HG03520 (cell line): ENCODE data around the gene ERBB4.

Source experiments
- ATAC-seq: cut with Tn5 transposase; IDR thresholded peaks from one replicate; pipeline ENCODE4 v1.9.1; 2021; ENCODE audit warnings: mild to moderate bottlenecking, moderate library complexity; ENCODE audit not compliant: unreplicated experiment

The ERBB4 gene

GRCh38 chr2:211498551-211499205 lies 1039.9 kb downstream of the ERBB4 start:
- no peak for ATAC-seq

- no peak for ATAC-seq
Measured at GRCh38 chr2:211495339-211495738, 1043.3 kb downstream of the ERBB4 start.

- no peak for ATAC-seq
Measured at GRCh38 chr2:211494536-211494935, 1044.1 kb downstream of the ERBB4 start.

GRCh38 chr2:211494085-211494484 lies 1044.5 kb downstream of the ERBB4 start:
- ATAC-seq, result no peak

GRCh38 chr2:211487733-211488132 lies 1050.9 kb downstream of the ERBB4 start:
- ATAC-seq, result no peak

- ATAC-seq, result no peak
Measured at GRCh38 chr2:211479536-211480150, 1059.0 kb downstream of the ERBB4 start.

GRCh38 chr2:211477537-211478275 lies 1060.9 kb downstream of the ERBB4 start:
- ATAC-seq, result no peak

- ATAC-seq, result no peak
Measured at GRCh38 chr2:211473116-211473515, 1065.5 kb downstream of the ERBB4 start.

- ATAC-seq, result no peak
Measured at GRCh38 chr2:211469664-211470059, 1068.9 kb downstream of the ERBB4 start.

- ATAC-seq, result no peak
Measured at GRCh38 chr2:211468877-211469663, 1069.5 kb downstream of the ERBB4 start.

- ATAC-seq, result no peak
Measured at GRCh38 chr2:211468217-211468616, 1070.4 kb downstream of the ERBB4 start.

GRCh38 chr2:211463397-211463796 lies 1075.2 kb downstream of the ERBB4 start:
- ATAC-seq, result no peak

GRCh38 chr2:211458974-211459373 lies 1079.6 kb downstream of the ERBB4 start:
- no peak for ATAC-seq

- no peak for ATAC-seq
Measured at GRCh38 chr2:211457325-211457724, 1081.3 kb downstream of the ERBB4 start.

GRCh38 chr2:211455216-211455841 lies 1083.3 kb downstream of the ERBB4 start:
- ATAC-seq, result peak; percentile 72

- ATAC-seq, result no peak
Measured at GRCh38 chr2:211454679-211455078, 1083.9 kb downstream of the ERBB4 start.

- ATAC-seq, result no peak
Measured at GRCh38 chr2:211453311-211453887, 1085.2 kb downstream of the ERBB4 start.

GRCh38 chr2:211451642-211452041 lies 1087.0 kb downstream of the ERBB4 start:
- ATAC-seq, result no peak

- no peak for ATAC-seq
Measured at GRCh38 chr2:211449819-211450218, 1088.8 kb downstream of the ERBB4 start.

GRCh38 chr2:211447548-211447947 lies 1091.1 kb downstream of the ERBB4 start:
- ATAC-seq, result no peak
